Measurements from ENCODE around the gene STYK1.

Gene STYK1

GRCh38 chr12:10673659-10674384 lies at the start of gene STYK1:
TSS of gene STYK1 (minus strand) at chr12:10674052. CDS start at chr12:10634618, 39,434 bp downstream.
- DNase-seq (ENCODE audit: low spot score): peak; percentile 40

GRCh38 chr12:10722905-10723746 lies 49.3 kb upstream of the STYK1 start, which contains the start of gene YBX3:
TSS of gene YBX3 (minus strand) at chr12:10723323. CDS start at chr12:10723111, 212 bp downstream.
- peak; percentile 3 for DNase-seq (ENCODE audit: low spot score)

GRCh38 chr12:10722502-10722904 lies 48.7 kb upstream of the STYK1 start:
- no peak for DNase-seq (ENCODE audit: low spot score)

GRCh38 chr12:10721651-10722501 lies 48.0 kb upstream of the STYK1 start:
- DNase-seq (ENCODE audit: low spot score): peak; percentile 23

- DNase-seq (ENCODE audit: low spot score): no peak
Measured at GRCh38 chr12:10720974-10721650, 47.3 kb upstream of the STYK1 start.

GRCh38 chr12:10719482-10719881 lies 45.6 kb upstream of the STYK1 start:
- DNase-seq (ENCODE audit: low spot score): no peak

- no peak for DNase-seq (ENCODE audit: low spot score)
Measured at GRCh38 chr12:10718279-10718821, 44.5 kb upstream of the STYK1 start.

GRCh38 chr12:10717410-10717809 lies 43.6 kb upstream of the STYK1 start:
- no peak for DNase-seq (ENCODE audit: low spot score)

- no peak for DNase-seq (ENCODE audit: low spot score)
Measured at GRCh38 chr12:10716704-10717315, 43.0 kb upstream of the STYK1 start.

- no peak for DNase-seq (ENCODE audit: low spot score)
Measured at GRCh38 chr12:10716277-10716676, 42.4 kb upstream of the STYK1 start.

GRCh38 chr12:10715491-10715890 lies 41.6 kb upstream of the STYK1 start:
- no peak for DNase-seq (ENCODE audit: low spot score)

- no peak for DNase-seq (ENCODE audit: low spot score)
Measured at GRCh38 chr12:10709808-10710207, 36.0 kb upstream of the STYK1 start.

GRCh38 chr12:10708862-10709261 lies 35.0 kb upstream of the STYK1 start:
- no peak for DNase-seq (ENCODE audit: low spot score)

- no peak for DNase-seq (ENCODE audit: low spot score)
Measured at GRCh38 chr12:10705655-10706054, 31.8 kb upstream of the STYK1 start.

- no peak for DNase-seq (ENCODE audit: low spot score)
Measured at GRCh38 chr12:10701843-10702242, 28.0 kb upstream of the STYK1 start.

- no peak for DNase-seq (ENCODE audit: low spot score)
Measured at GRCh38 chr12:10701131-10701681, 27.4 kb upstream of the STYK1 start.

GRCh38 chr12:10700581-10700980 lies 26.7 kb upstream of the STYK1 start:
- no peak for DNase-seq (ENCODE audit: low spot score)

GRCh38 chr12:10697862-10698261 lies 24.0 kb upstream of the STYK1 start:
- no peak for DNase-seq (ENCODE audit: low spot score)

GRCh38 chr12:10697156-10697555 lies 23.3 kb upstream of the STYK1 start:
- no peak for DNase-seq (ENCODE audit: low spot score)

GRCh38 chr12:10690906-10691305 lies 17.1 kb upstream of the STYK1 start:
- DNase-seq (ENCODE audit: low spot score): no peak

GRCh38 chr12:10689146-10689545 lies 15.3 kb upstream of the STYK1 start:
- DNase-seq (ENCODE audit: low spot score): no peak

Measured in CD4-positive, alpha-beta T cell treated with Interleukin-6 at 100 ng/mL for 8 hours (primary cell).